Measurements from ENCODE around the gene VAMP3. TPM values are rescaled to one million over a fixed set of nuclear protein-coding genes. Genes with fewer than 3 reads are reported as not detected.

VAMP3 gene
- total and polyA plus RNA-seq, 4 donors: 17.4 to 38.4 (median 25.9) TPM

DNA sequence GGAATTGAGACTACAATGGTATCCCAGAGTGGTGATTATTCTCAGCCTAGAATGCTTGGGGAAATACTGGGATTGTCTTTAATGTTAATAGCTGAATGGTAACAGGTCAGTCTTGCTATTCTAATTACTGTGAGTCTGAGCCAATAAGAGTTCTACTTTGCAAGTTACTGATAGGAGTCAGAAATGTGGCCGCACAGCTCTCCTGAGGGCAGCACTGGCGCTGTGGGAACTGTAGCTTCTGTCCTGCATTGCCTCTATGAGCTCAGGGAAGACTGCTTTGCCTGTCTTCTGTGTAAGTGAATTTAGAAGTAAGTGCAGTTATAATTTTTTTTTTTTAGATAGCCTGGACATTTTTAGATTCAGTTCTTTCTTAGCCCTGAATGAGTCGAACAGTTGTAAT, 10.0 kb upstream of the VAMP3 start (continued):
- TF ChIP-seq NR2F2 (IDR thresholded peaks at IDR 0.05) (no peak), RAD21 (IDR thresholded peaks at IDR 0.05) (no peak)

GRCh38 chr1:7767176-7767575, 3.9 kb upstream of the VAMP3 start:
- 82% methylated on average over 4 of the region's 4 CpGs for WGBS
- no peak for TF ChIP-seq SP1 (IDR thresholded peaks at IDR 0.05)
- TF ChIP-seq JUND (IDR thresholded peaks at IDR 0.05): no peak
- TF ChIP-seq REST (IDR thresholded peaks at IDR 0.05): no peak
- no peak for TF ChIP-seq YY1 (IDR thresholded peaks at IDR 0.05)
- TF ChIP-seq GABPA (IDR thresholded peaks at IDR 0.05 in 1 of 2, conservative IDR thresholded peaks at IDR 0.05 in 1 of 2): no peak
- no peak for TF ChIP-seq HNF4G (IDR thresholded peaks at IDR 0.05)
- TF ChIP-seq, protein P1, sequence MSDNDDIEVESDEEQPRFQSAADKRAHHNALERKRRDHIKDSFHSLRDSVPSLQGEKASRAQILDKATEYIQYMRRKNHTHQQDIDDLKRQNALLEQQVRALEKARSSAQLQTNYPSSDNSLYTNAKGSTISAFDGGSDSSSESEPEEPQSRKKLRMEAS (IDR thresholded peaks at IDR 0.05): no peak
- no peak for TF ChIP-seq HNF4A (conservative IDR thresholded peaks at IDR 0.05)
- no peak for TF ChIP-seq CTCF (IDR thresholded peaks at IDR 0.05; ENCODE audit: low read depth, low read length, missing input control)
- TF ChIP-seq FOXA2 (IDR thresholded peaks at IDR 0.05): no peak
- TF ChIP-seq, protein P2, sequence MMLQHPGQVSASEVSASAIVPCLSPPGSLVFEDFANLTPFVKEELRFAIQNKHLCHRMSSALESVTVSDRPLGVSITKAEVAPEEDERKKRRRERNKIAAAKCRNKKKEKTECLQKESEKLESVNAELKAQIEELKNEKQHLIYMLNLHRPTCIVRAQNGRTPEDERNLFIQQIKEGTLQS (IDR thresholded peaks at IDR 0.05): no peak
- no peak for TF ChIP-seq EGR1 (IDR thresholded peaks at IDR 0.05; ENCODE audit: low read depth in 2 of 2)
- no peak for TF ChIP-seq ZBTB33 (IDR thresholded peaks at IDR 0.05)
- no peak for TF ChIP-seq NR2F2 (IDR thresholded peaks at IDR 0.05)
- TF ChIP-seq RXRA (IDR thresholded peaks at IDR 0.05): no peak
- no peak for TF ChIP-seq TAF1 (conservative IDR thresholded peaks at IDR 0.05)
- no peak for TF ChIP-seq RAD21 (IDR thresholded peaks at IDR 0.05)
- TF ChIP-seq FOXA1 (IDR thresholded peaks at IDR 0.05): no peak
- Histone ChIP-seq H3K27ac (ENCODE audit: low read depth in 1 of 2, low read length in 2 of 2) (no peak overlapping the region), H3K4me1 (ENCODE audit: control insufficient read depth in 4 of 4, insufficient read depth in 4 of 4, low read length in 3 of 4) (peaks cover 0 to 11% (median 5%) of the 10 kb centered on the region in 4 donors), H3K9me3 (ENCODE audit: control insufficient read depth in 4 of 4, low read length in 3 of 4) (no peaks in the 10 kb centered on the region), H3K27me3 (ENCODE audit: control insufficient read depth in 4 of 4, insufficient read depth in 4 of 4, low read length in 3 of 4) (no peaks in the 10 kb centered on the region), H3K36me3 (ENCODE audit: control insufficient read depth in 4 of 4, insufficient read depth in 3 of 4, low read depth in 1 of 4, low read length in 3 of 4) (no peaks in the 10 kb centered on the region), H3K9ac (ENCODE audit: low read depth in 1 of 2, low read length in 2 of 2) (no peak overlapping the region), H3K4me3 (ENCODE audit: low read depth in 1 of 3, low read length in 3 of 3) (no peak overlapping the region)
- no peak for DNase-seq (ENCODE audit: low spot score)

All from liver (tissue), 9 donors.